HT1080 (cell line): ENCODE measurements around the gene MPHOSPH8. TPM values are rescaled to one million over a fixed set of nuclear protein-coding genes. Genes with fewer than 3 reads are reported as not detected.
"Not testable (repeated sequence)": the region's sequence is repeated elsewhere in the genome, so short reads cannot be mapped to it uniquely, and the experiment has no call there.

Experiments
- DNase-seq: peaks from one replicate; pipeline ENCODE4 v3.0.0-alpha.2; 2015; ENCODE audit warnings: low read depth
- total RNA-seq: library from RNA; depleted of rRNA; stranded (reverse); fragments of >200 nt; shearing (Covaris generic); gene quantifications from 2 replicates; pipeline ENCODE4 v1.2.3, GENCODE V29; 2014; rRNA removed

The MPHOSPH8 gene
- total RNA-seq, 1 experiment from 2014 or later, result 8.4 TPM

DNA sequence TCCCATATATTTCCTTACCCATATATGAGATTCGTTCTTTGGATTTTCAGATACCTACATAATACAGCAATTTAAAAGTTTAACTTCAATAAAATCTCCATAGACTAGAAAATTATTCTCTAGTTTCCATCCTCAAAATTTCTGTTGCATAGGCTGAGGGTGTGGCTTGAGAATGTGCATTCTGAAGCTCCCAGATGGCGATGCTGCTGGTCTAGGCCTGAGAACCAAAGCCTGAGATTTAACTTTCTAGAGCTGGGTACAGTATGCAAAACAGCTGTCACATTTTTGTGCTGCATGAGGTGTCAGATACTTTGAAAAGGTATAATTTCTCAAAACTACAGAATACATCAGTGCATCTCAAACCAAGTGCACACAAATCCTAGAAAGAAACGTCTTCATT lies 42.7 kb downstream of the MPHOSPH8 start:
- DNase-seq, result no peak

DNA sequence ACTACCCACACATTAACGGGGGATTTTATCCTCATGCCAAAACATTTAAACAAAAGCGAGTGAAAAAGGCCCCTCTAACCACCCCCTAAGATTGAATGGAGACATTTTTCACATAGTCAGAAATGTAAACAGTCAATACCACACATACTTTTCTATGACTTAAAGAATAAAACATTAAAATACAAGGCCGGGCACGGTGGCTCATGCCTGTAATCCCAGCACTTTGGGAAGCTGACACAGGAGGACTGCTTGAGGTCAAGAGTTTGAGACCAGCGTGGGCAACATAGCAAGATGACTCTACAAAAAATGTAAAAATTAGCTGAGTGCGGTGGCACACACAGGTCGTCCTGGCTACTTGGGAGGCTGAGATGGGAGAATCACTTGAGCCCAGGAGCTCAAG lies 47.3 kb downstream of the MPHOSPH8 start:
- DNase-seq, result no peak

DNA sequence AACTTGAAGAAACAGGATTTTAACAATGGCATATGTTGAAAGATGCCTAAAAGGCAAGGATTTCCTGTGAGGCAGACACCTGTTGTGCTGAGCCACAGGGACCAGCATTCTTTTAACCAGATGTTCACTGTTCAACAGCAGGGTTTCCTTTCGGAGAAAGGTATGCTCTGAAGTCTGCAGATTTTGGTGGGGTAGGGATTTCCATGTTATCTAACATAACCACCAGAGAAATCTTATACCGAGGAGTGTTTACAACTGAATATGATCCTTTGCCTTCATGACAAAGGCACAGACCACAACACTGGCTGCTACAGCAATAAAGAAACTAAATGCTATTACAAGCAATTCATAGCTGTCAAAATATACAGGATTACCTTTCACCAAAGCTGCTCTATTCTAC lies 48.1 kb downstream of the MPHOSPH8 start:
- DNase-seq, result no peak

DNA sequence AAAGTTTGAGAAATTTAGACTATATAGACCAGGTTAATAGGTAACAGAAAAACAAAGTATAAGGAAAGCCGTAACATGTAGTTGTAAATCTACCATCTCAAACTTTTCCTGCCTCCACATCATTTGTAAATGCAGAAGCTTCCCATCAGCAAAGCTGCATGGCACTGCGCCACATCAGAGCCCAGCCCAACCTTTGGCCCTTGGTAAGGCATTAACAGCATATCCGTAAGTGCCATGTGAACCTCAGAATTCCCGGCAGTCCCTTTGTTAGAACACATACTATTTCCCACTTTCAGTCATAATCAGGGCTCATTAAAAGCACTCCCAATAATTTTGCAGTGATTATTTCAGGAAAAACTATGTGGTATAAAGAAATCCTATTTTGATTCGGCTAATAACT lies 51.6 kb downstream of the MPHOSPH8 start:
- DNase-seq, result no peak

DNA sequence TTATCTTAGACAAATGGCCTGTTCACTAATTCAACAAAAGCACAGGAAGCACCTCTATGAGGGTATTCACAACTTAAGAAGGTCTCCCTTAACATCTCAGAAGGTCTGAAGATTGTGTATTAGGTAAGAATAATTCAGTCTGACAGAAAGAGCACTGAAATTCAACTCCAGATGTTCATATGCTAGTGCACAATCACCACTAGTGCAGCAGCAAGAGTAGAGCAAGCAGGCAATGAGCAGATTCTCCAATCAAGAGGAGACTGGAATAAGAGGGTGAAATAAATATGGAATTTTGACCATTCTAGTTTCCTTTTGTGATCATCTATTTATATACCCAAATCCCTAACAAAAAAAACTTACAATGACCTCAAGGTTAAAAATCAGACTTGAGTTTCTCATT lies 52.0 kb downstream of the MPHOSPH8 start:
- no peak for DNase-seq

DNA sequence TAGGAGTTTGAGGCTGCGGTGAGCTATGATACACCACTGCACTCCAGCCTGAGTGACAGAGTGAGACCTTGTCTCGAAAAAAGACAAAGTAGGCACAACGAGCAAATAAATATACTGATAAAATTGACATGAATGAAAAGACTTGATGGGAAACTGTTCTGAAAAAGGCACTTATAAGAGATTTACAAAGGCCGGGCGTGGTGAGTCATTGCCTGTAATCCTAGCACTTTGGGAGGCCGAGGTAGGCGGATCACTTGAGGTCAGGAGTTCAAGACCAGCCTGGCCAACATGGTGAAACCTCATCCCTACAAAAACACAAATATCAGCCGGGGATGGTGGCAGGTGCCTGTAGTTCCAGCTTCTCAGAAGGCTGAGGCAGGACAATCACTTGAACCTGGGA lies 58.0 kb downstream of the MPHOSPH8 start:
- peak; percentile 48 for DNase-seq

DNA sequence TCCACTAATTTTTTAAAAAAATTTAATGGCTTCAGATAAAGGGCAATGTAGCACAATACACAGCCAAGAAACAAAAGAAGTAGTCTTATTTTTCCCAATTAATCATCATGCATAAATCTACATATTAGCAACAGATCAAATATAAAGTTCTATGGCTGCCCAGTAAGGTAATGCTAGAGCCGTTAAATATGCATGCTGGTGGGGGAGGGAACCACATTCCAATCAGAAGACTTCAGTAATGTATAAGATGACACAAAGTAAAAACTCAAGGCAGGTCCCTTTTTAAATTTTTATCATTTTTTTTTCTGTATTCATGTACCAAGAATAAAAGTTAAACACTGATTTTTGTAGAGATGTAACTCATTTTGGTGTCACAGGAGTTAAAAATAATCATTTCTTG lies 62.0 kb downstream of the MPHOSPH8 start:
- DNase-seq, result no peak

DNA sequence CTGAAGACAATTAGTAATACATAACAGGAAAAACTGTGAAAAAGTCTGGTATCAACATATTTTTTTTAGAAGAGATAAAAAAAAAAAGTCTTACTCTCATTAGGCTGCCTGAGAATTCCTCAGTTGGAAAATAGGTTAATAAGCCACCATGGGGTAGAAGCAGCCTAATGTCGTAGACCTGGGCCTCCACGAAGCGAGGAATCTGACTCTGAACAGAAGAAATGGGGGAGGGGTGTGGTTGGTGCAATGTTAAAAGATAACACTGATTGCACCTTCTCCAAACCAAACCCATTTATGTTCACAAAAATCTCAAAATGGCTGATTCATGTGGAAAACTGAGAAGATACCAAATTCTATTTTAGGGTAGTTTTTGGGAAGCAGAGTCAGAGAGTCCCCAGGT lies 62.4 kb downstream of the MPHOSPH8 start:
- no peak for DNase-seq

DNA sequence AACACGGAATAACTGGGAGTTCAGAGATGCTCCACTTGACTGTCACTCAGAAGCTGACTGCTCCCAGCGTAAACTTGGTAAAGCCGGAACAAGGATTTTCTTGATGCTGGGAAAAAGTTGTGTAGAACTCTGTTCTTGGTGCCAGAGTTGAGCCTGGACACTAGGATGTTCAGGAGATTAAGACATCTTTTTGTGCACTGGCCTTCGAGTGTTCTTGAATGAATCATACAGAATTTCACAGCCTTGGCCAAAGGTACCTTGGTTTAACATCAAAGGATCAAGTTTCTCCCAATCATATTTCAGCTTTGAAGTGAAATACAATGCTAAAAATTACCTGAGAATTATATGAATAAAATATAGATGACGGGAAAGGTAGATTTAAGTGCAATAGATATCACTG lies 67.5 kb downstream of the MPHOSPH8 start:
- not testable (repeated sequence) for DNase-seq

DNA sequence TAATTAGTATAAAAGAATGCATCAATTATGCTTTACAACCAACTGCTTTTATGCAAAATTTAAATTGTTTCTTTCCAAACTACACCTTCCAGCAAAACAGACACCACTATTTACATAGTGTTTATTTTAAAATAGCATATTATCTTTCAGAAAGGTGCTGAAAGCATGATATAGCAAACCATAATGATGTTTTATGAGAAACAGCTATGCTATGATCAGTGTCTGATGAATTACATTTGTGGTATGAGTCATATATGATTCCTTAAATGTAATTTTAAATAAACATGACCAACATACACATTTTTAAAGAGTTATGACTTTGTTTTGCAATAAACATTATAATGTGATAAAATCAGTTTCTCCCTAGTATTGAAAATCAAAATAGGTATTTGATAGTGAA lies 68.2 kb downstream of the MPHOSPH8 start:
- DNase-seq, result not testable (repeated sequence)

DNA sequence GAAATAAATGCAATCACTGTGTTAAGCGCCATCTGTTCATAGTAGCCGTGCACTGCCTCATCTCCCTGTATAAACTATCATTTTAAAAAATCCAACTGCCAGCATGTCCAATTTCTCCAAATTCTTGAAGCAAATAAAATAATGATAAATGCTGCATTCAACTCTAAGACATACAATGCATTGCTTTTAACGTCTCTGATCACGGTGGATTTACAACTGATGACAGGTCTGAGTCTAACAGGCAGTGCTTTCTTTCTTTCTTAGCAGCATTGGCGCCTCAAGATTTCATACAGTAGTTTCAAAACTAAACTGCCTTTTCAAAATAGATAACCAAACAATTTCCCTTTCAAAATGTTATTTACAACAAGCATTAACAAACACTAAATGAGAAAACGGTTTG lies 70.8 kb downstream of the MPHOSPH8 start:
- not testable (repeated sequence) for DNase-seq

DNA sequence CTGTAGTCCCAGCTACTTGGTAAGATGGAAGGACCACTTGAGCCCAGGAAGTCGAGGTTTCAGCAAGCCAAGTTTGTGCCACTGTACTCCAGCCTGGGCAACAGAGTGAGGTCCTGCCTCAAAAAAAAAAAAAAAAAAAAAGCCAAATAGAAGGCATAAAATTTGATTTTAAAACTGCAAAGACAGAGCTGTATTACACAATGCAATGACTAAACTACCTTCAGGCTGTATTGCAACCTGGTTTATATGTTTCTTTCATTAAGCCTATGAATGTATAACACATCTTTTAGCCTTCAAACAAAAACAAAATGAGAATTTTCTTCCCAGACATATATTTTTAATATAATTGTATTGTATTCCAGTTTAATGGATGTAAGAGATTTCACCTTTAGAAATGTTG lies 75.6 kb downstream of the MPHOSPH8 start:
- DNase-seq, result not testable (repeated sequence)

DNA sequence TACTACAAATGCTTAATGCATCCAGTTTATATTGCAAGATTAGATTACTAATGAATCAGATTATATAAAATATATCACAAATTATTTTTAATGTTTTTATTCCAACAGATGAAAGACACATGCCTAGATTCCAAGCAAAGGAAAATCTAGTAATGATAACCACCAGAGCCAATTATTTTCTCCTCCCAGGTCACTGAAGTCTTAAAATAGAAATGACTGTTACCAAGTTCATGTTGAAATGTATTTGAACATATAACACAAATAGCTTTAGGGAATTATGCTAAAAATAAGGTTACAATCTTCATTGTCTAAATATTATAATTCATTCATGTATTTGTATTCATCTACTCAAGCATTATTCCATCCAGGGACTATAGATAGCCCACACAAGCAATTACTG lies 76.3 kb downstream of the MPHOSPH8 start:
- DNase-seq, result not testable (repeated sequence)

DNA sequence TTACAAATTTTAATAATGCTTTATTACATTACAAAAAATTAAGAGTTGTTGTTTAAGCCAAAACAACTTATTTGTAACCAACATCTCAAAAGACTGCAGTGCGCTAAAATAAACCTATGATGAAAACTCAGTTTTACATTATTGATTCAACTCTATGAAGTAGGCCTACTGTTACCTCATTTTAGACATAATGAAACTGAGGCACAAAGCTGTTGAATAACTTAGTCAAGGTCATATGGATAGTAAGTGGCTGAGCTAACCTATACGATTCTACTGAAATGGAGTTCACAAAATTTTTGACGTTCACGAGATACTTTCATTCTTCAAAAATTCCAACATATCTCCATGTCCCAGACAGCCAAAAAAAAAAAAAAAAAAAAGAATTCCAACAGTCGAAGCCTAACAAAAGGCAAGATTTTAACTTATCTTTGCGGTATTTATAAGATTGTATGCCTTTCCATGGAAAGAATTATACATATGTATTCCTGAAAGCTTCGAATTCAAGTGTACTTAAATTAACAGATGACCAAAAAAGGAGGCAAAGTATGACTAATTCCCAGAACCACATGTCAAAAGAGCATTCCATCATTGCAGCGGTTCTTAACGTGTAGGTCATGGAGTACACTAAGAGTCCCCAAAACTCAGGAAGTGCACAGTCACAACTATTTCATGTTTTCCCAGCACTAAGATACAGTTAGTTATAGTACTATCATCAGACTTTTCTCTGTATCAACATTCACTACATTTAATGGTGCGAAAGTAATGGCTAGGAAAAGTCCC lies 79.9 kb downstream of the MPHOSPH8 start:
- DNase-seq, result peak; percentile 81

DNA sequence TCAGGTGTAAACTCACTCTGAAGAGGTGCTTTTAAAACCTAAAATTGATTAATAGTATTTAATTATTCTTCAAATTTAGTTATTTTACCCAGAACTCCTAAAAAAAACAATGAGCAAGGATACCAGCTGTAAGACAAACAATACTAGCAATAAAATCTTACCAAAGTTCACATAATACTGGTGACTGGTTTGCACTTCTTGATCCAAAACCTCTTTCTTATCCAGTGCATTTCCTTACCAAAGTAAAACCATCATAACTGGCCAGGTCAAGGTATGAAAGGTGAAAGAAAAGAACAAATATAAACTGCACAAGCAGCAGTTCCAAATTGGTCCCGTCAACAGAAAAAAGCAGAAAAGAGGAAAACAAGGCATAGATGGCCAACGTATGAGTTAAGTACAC lies 86.6 kb downstream of the MPHOSPH8 start:
- DNase-seq, result no peak

Other genes starting within 250 kb of the MPHOSPH8 start
- gene TPTE2, start 72.1 kb upstream of the MPHOSPH8 start, total RNA-seq, result not detected in 2 replicates
- gene PSPC1, start 149.3 kb downstream of the MPHOSPH8 start, total RNA-seq, result 72.1 and 86.0 TPM in 2 replicates
- gene ZMYM5, start 230.0 kb downstream of the MPHOSPH8 start, total RNA-seq, result 4.8 and 5.4 TPM in 2 replicates